ENCODE measurements around the gene FGD2.

Gene FGD2

GRCh38 chr6:37061157-37061804 lies 55.8 kb downstream of the FGD2 start:
- H3K36me3 ChIP-seq, result no peaks in the 10 kb centered on the region
- no peak for DNase-seq
- TF ChIP-seq CTCF (IDR thresholded peaks at IDR 0.05; ENCODE audit: low read depth, low read length), result no peak
- H3K4me3 ChIP-seq (ENCODE audit: low read depth, low read length), result no peak overlapping the region
- H3K27ac ChIP-seq, result no peak overlapping the region
- H3K27me3 ChIP-seq (ENCODE audit: insufficient read depth, low read depth, severe bottlenecking), result no peaks in the 10 kb centered on the region
- no peaks in the 10 kb centered on the region for H3K9me3 ChIP-seq (ENCODE audit: severe bottlenecking)

GRCh38 chr6:37062424-37062823 lies 57.0 kb downstream of the FGD2 start:
- Histone ChIP-seq H3K9me3 (ENCODE audit: severe bottlenecking) (no peaks in the 10 kb centered on the region), H3K4me3 (ENCODE audit: low read depth, low read length) (no peak overlapping the region), H3K36me3 (no peaks in the 10 kb centered on the region), H3K27me3 (ENCODE audit: insufficient read depth, low read depth, severe bottlenecking) (no peaks in the 10 kb centered on the region), H3K27ac (no peak overlapping the region)
- no peak for DNase-seq
- TF ChIP-seq CTCF (IDR thresholded peaks at IDR 0.05; ENCODE audit: low read depth, low read length), result no peak

GRCh38 chr6:37068356-37069270 lies 63.2 kb downstream of the FGD2 start:
- H3K27me3 ChIP-seq (ENCODE audit: insufficient read depth, low read depth, severe bottlenecking), result no peaks in the 10 kb centered on the region
- H3K36me3 ChIP-seq, result no peaks in the 10 kb centered on the region
- no peak for TF ChIP-seq CTCF (IDR thresholded peaks at IDR 0.05; ENCODE audit: low read depth, low read length)
- no peaks in the 10 kb centered on the region for H3K9me3 ChIP-seq (ENCODE audit: severe bottlenecking)
- no peak for DNase-seq
- no peak overlapping the region for H3K27ac ChIP-seq
- no peak overlapping the region for H3K4me3 ChIP-seq (ENCODE audit: low read depth, low read length)

DNA sequence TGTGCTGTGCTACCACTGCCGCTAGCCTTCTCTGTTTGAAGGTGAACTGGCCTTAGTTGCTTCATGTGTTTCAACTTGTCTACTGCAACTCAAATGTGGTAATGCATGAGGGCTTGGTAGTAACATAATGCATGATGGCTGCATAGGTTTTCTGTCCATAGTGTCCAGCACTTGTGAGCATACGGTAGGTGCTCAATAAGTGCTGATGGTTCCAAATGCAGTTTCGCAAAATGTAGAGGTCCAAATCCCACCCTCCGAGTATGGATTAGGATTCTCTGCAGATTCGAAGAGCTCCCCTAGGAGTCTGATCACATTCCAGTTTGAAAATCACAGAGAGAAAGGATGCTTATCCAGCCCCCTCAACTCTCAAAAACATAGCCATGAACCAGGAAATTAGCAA lies 64.2 kb downstream of the FGD2 start:
- H3K27me3 ChIP-seq (ENCODE audit: insufficient read depth, low read depth, severe bottlenecking), result no peaks in the 10 kb centered on the region
- H3K4me3 ChIP-seq (ENCODE audit: low read depth, low read length), result no peak overlapping the region
- H3K27ac ChIP-seq, result no peak overlapping the region
- DNase-seq, result no peak
- no peaks in the 10 kb centered on the region for H3K36me3 ChIP-seq
- TF ChIP-seq CTCF (IDR thresholded peaks at IDR 0.05; ENCODE audit: low read depth, low read length), result no peak
- H3K9me3 ChIP-seq (ENCODE audit: severe bottlenecking), result no peaks in the 10 kb centered on the region

DNA sequence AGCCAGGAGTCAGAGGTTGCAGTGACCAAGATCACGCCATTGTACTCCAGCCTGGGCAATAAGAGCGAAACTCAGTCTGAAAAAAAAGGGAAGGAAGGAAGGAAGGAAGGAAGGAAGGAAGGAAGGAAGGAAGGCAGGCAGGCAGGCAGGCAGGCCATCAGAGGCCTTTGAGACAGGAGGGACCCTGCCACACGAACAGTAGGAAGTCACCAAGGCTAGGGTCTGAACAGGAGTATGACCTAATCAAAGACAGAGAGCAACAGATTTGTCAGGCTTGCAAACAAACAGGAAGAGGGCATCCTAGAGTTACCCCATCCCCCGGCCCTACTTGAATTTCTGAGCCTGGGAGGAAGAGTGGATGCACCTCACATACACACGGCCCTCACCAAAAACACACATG lies 67.1 kb downstream of the FGD2 start:
- no peaks in the 10 kb centered on the region for H3K36me3 ChIP-seq
- no peaks in the 10 kb centered on the region for H3K27me3 ChIP-seq (ENCODE audit: insufficient read depth, low read depth, severe bottlenecking)
- H3K27ac ChIP-seq, result no peak overlapping the region
- no peak for DNase-seq
- TF ChIP-seq CTCF (IDR thresholded peaks at IDR 0.05; ENCODE audit: low read depth, low read length), result no peak
- no peaks in the 10 kb centered on the region for H3K9me3 ChIP-seq (ENCODE audit: severe bottlenecking)
- no peak overlapping the region for H3K4me3 ChIP-seq (ENCODE audit: low read depth, low read length)
